Smooth muscle cell (in vitro differentiated cells): ENCODE results near the gene DDX51. TPM values are rescaled to one million over a fixed set of nuclear protein-coding genes. Genes with fewer than 3 reads are reported as not detected.

Source experiments
- DNase-seq: peaks from one replicate; lab custom pipeline; 2025; ENCODE audit not compliant: unreplicated experiment; lab: John Stamatoyannopoulos, UW
- H2AFZ ChIP-seq: fragments of 200-600 bp; sonication (generic); 2 replicates; pipeline ENCODE4 v1.6.0; 2016; ENCODE audit warnings: antibody characterized with exemption, low read depth, mild to moderate bottlenecking
- H3F3A ChIP-seq: fragments of 200-600 bp; sonication (generic); 2 replicates; pipeline ENCODE4 v1.6.0; 2017; ENCODE audit warnings: antibody characterized with exemption, low read depth
- H3K27ac ChIP-seq: fragments of 200-600 bp; sonication (generic); 2 replicates; pipeline ENCODE4 v1.5.1; 2016; ENCODE audit warnings: low read depth, mild to moderate bottlenecking
- H3K27me3 ChIP-seq: fragments of 200-600 bp; sonication (generic); 2 replicates; pipeline ENCODE4 v1.6.1; 2016; ENCODE audit warnings: low read depth, mild to moderate bottlenecking
- H3K36me3 ChIP-seq: fragments of 200-600 bp; sonication (generic); 2 replicates; pipeline ENCODE4 v1.5.1; 2016; ENCODE audit warnings: low read depth
- H3K4me1 ChIP-seq: fragments of 200-600 bp; sonication (generic); 2 replicates; pipeline ENCODE4 v1.5.1; 2016; ENCODE audit warnings: low read depth
- H3K4me2 ChIP-seq: fragments of 200-600 bp; sonication (generic); 2 replicates; pipeline ENCODE4 v1.6.0; 2016; ENCODE audit warnings: mild to moderate bottlenecking
- H3K4me3 ChIP-seq: fragments of 200-600 bp; sonication (generic); 2 replicates; pipeline ENCODE4 v1.5.1; 2016; ENCODE audit warnings: mild to moderate bottlenecking
- H3K79me2 ChIP-seq: fragments of 200-600 bp; sonication (generic); 2 replicates; pipeline ENCODE4 v1.6.0; 2016; ENCODE audit warnings: low read depth, mild to moderate bottlenecking
- H3K9ac ChIP-seq: fragments of 200-600 bp; sonication (generic); 2 replicates; pipeline ENCODE4 v1.6.0; 2016; ENCODE audit warnings: low read depth
- H3K9me3 ChIP-seq: fragments of 200-600 bp; sonication (generic); replicated peaks from 2 replicates; pipeline ENCODE4 v1.5.1; 2016; ENCODE audit warnings: low read depth
- H4K20me1 ChIP-seq: fragments of 200-600 bp; sonication (generic); 2 replicates; pipeline ENCODE4 v1.6.0; 2016; ENCODE audit warnings: low read depth
- CTCF ChIP-seq: fragments of 200-600 bp; sonication (generic); IDR thresholded peaks from 2 replicates; pipeline ENCODE4 v1.5.1; 2017; ENCODE audit warnings: borderline replicate concordance, mild to moderate bottlenecking, antibody characterized with exemption; ENCODE audit not compliant: insufficient read depth, poor library complexity, severe bottlenecking
- WGBS: methylation state at CpG from one replicate; pipeline ENCODE4 v1.1.7; 2016; ENCODE audit warnings: low lambda C conversion rate; 5-methylcytosine and 5-hydroxymethylcytosine counted together
- polyA plus RNA-seq: library from polyadenylated mRNA; unstranded; fragments of >200 nt; fragmentation: Nextera tagmentation; extraction: Ambion mirVana; gene quantifications from 2 replicates; pipeline ENCODE4 v1.2.1, GENCODE V29; 2016
- total RNA-seq: library from RNA; depleted of rRNA; stranded (reverse); fragments of >200 nt; gene quantifications from 2 replicates; pipeline ENCODE4 v1.2.3, GENCODE V29; 2014

DDX51 gene
- total and polyA plus RNA-seq, 2 experiments from 2014 or later: 1.6 to 12.5 TPM

DNA sequence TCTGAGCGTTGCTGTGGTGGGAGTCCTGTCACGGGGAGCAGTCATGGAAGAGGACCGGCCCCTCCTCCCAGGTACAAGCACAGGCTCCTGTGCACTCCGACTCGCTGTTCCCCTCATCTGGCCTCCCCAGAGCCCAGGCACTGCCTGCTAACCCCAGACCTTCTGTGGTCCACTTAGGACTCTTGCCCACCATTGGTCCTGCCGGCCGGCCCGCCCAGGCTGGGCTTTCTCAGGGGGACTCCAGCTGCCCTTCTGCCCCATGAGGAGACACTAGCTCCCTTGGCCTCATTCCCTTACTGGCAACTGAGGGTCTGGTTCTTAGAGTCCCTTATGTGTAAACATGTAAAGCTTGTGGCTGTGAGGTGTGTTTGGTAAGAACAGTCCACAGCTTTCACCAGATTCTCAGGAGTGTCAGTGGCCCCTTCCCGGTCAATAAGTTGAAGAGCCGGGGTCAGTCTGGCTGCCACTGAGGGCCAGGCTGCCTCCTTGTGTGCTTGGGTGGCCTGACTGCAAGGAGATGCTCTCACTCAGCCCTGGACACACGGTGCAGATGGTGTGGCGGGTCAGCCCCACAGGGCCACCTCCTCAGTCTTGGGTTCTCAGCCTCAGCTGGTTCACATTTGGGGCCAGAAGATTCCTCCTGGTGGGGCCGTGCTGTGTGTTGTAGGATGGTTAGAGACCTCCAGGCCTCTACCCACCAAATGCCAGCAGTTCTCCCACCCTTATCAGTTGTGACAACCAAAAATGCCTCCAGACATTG is 43.6 kb downstream of the DDX51 start:
- no peaks in the 10 kb centered on the region for H3F3A ChIP-seq
- no peaks in the 10 kb centered on the region for H3K27me3 ChIP-seq
- H3K4me3 ChIP-seq: no peak overlapping the region
- no peak overlapping the region for H3K9ac ChIP-seq
- no peaks in the 10 kb centered on the region for H3K4me1 ChIP-seq
- no peaks in the 10 kb centered on the region for H3K9me3 ChIP-seq
- H3K4me2 ChIP-seq: no peak overlapping the region
- peaks cover 4% of the 10 kb centered on the region for H3K36me3 ChIP-seq
- H4K20me1 ChIP-seq: peaks cover 82% of the 10 kb centered on the region
- H3K79me2 ChIP-seq: peaks cover 12% of the 10 kb centered on the region
- DNase-seq: no peak
- no peak for TF ChIP-seq CTCF
- no peak overlapping the region for H2AFZ ChIP-seq
- no peak overlapping the region for H3K27ac ChIP-seq
- 95% methylated on average over 13 of the region's 13 CpGs for WGBS

GRCh38 chr12:132099739-132100138 is 44.4 kb downstream of the DDX51 start:
- no peak overlapping the region for H2AFZ ChIP-seq
- no peak for TF ChIP-seq CTCF
- no peak for DNase-seq
- no peaks in the 10 kb centered on the region for H3F3A ChIP-seq
- H4K20me1 ChIP-seq: peaks cover 85% of the 10 kb centered on the region
- peaks cover 4% of the 10 kb centered on the region for H3K36me3 ChIP-seq
- no peak overlapping the region for H3K4me3 ChIP-seq
- no peak overlapping the region for H3K9ac ChIP-seq
- no peak overlapping the region for H3K27ac ChIP-seq
- H3K4me1 ChIP-seq: no peaks in the 10 kb centered on the region
- H3K79me2 ChIP-seq: peaks cover 12% of the 10 kb centered on the region
- H3K4me2 ChIP-seq: no peak overlapping the region
- no peaks in the 10 kb centered on the region for H3K9me3 ChIP-seq
- WGBS: 92% methylated on average over 12 of the region's 12 CpGs
- H3K27me3 ChIP-seq: no peaks in the 10 kb centered on the region

- no peaks in the 10 kb centered on the region for H3K27me3 ChIP-seq
- no peak overlapping the region for H3K4me3 ChIP-seq
- TF ChIP-seq CTCF: no peak
- no peak overlapping the region for H3K9ac ChIP-seq
- H3K9me3 ChIP-seq: no peaks in the 10 kb centered on the region
- H3K4me1 ChIP-seq: no peaks in the 10 kb centered on the region
- no peak overlapping the region for H3K4me2 ChIP-seq
- no peaks in the 10 kb centered on the region for H3F3A ChIP-seq
- 91% methylated on average over 11 of the region's 11 CpGs for WGBS
- no peak overlapping the region for H3K27ac ChIP-seq
- H3K36me3 ChIP-seq: peaks cover 4% of the 10 kb centered on the region
- no peak for DNase-seq
- H2AFZ ChIP-seq: no peak overlapping the region
- H4K20me1 ChIP-seq: peaks cover 95% of the 10 kb centered on the region
- peaks cover 25% of the 10 kb centered on the region for H3K79me2 ChIP-seq
These were observed 48.4 kb downstream of the DDX51 start for GRCh38 chr12:132095520-132096409.
